ENCODE results near the gene DNM3. TPM values are rescaled to one million over a fixed set of nuclear protein-coding genes. Genes with fewer than 3 reads are reported as not detected.

Gene DNM3
- total RNA-seq, 3 donors from 2014 or later (not counting 1 experiment from before 2014, with no cell fraction given), result 2.5 to 3.3 (median 2.8) TPM

DNA sequence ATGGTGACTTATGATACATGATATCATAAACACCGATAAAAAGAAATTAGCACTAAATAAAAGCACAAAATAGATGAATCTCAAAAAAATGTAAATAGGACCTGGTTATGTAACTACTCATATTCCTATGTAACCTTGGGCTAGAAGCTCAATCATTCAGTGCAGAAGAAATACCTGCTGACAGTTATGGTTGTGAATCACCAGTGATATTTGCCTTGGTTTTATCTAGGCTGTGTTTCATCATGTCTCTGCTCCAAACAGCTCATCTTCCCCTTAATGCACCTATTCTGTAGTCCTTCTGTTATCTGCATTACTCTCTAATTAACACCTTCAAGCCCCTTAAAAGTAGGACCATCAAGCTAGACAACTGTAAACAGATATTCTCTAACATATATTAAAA, 618.9 kb downstream of the DNM3 start:
- TF ChIP-seq, protein P1, sequence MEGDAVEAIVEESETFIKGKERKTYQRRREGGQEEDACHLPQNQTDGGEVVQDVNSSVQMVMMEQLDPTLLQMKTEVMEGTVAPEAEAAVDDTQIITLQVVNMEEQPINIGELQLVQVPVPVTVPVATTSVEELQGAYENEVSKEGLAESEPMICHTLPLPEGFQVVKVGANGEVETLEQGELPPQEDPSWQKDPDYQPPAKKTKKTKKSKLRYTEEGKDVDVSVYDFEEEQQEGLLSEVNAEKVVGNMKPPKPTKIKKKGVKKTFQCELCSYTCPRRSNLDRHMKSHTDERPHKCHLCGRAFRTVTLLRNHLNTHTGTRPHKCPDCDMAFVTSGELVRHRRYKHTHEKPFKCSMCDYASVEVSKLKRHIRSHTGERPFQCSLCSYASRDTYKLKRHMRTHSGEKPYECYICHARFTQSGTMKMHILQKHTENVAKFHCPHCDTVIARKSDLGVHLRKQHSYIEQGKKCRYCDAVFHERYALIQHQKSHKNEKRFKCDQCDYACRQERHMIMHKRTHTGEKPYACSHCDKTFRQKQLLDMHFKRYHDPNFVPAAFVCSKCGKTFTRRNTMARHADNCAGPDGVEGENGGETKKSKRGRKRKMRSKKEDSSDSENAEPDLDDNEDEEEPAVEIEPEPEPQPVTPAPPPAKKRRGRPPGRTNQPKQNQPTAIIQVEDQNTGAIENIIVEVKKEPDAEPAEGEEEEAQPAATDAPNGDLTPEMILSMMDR (IDR thresholded peaks at IDR 0.05), result no peak
- no peak for DNase-seq
- ATAC-seq, result no peak
- Mint-ChIP-seq H3K27me3 (ENCODE audit: low read depth in 2 of 2) (peaks cover 6 to 12% of the 10 kb centered on the region in 2 donors), H3K4me1 (no peaks in the 10 kb centered on the region), H3K36me3 (no peaks in the 10 kb centered on the region), H3K27ac (no peak overlapping the region), H3K9me3 (no peaks in the 10 kb centered on the region), H3K4me3 (no peak overlapping the region)
- Histone ChIP-seq H3K9me3 (ENCODE audit: control insufficient read depth, insufficient read depth, low read length) (no peaks in the 10 kb centered on the region), H3K27ac (ENCODE audit: low read length) (no peak overlapping the region), H3K4me3 (ENCODE audit: low read length) (no peak overlapping the region), H3K4me1 (ENCODE audit: control insufficient read depth, insufficient read depth, low read length) (no peaks in the 10 kb centered on the region), H3K27me3 (ENCODE audit: control insufficient read depth, insufficient read depth, low read length) (no peaks in the 10 kb centered on the region), H3K36me3 (ENCODE audit: control insufficient read depth, insufficient read depth, low read length) (no peaks in the 10 kb centered on the region)
- intact Hi-C loops (cut with micrococcal nuclease), result no loop called here
- WGBS (ENCODE audit: insufficient coverage), result no CpG with 5 or more reads among the region's 1 CpG

DNA sequence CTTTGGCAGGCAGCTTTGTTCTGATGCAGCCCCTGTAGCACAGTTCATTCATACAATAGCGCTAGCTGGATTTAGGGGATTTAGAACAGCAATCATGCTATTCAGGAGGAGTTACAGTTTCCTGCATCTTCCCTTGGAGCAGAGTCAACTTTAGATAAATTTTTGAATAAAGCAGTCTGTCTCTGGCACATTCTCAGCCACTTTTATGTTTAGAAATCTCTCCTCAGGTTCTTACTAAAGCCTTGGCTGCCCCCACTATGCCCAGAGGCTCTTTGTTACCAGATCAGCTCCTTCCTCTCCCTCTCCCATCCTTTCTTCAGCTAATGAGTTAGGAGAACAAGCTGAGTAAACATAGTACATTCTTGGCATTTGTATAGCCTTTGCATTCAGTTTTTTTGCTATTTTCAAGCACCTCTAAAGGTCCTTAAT, 619.6 kb downstream of the DNM3 start:
- Histone ChIP-seq H3K9me3 (ENCODE audit: control insufficient read depth, insufficient read depth, low read length) (no peaks in the 10 kb centered on the region), H3K27me3 (ENCODE audit: control insufficient read depth, insufficient read depth, low read length) (no peaks in the 10 kb centered on the region), H3K4me1 (ENCODE audit: control insufficient read depth, insufficient read depth, low read length) (no peaks in the 10 kb centered on the region), H3K27ac (ENCODE audit: low read length) (no peak overlapping the region), H3K4me3 (ENCODE audit: low read length) (no peak overlapping the region), H3K36me3 (ENCODE audit: control insufficient read depth, insufficient read depth, low read length) (no peaks in the 10 kb centered on the region)
- Mint-ChIP-seq H3K27me3 (ENCODE audit: low read depth in 2 of 2) (peaks cover 11 to 12% of the 10 kb centered on the region in 2 donors), H3K27ac (no peak overlapping the region), H3K4me1 (no peaks in the 10 kb centered on the region), H3K9me3 (no peaks in the 10 kb centered on the region), H3K4me3 (no peak overlapping the region), H3K36me3 (no peaks in the 10 kb centered on the region)
- WGBS (ENCODE audit: insufficient coverage), result 100% methylated on average over 1 of the region's 1 CpG
- TF ChIP-seq, protein P1 (IDR thresholded peaks at IDR 0.05), result no peak
- ATAC-seq (no peak), DNase-seq (no peak)
- intact Hi-C loops (cut with micrococcal nuclease), result no loop called here

Other genes starting within 250 kb of the DNM3 start
- gene MYOCOS, start 219.3 kb upstream of the DNM3 start, total RNA-seq, result not detected
- gene MYOC, start 188.8 kb upstream of the DNM3 start, total RNA-seq, result not detected
- 10 to 100 TPM; 17.5 to 24.2 (median 20.7) TPM for gene VAMP4, start 99.4 kb upstream of the DNM3 start, total RNA-seq
- 10 to 100 TPM; 12.1 to 23.3 (median 18.2) TPM for gene METTL13, start 59.8 kb upstream of the DNM3 start, total RNA-seq